AG04449 (cell line): ENCODE measurements around the gene LRRC45.

Experiments used
- CTCF ChIA-PET: fragments of 350-600 bp; formaldehyde crosslinking; extraction: SDS; loops from one replicate; lab custom pipeline; 2021; ENCODE audit warnings: antibody characterized with exemption; lab: Yijun Ruan, JAX
- POLR2A ChIA-PET: fragments of 400-600, 350-600 bp; formaldehyde crosslinking; extraction: SDS; loops from one replicate; lab custom pipeline; 2020; ENCODE audit warnings: antibody characterized with exemption, inconsistent platforms; lab: Yijun Ruan, JAX
- DNase-seq: peaks from one replicate; pipeline ENCODE4 v3.0.0-alpha.2; 2010; ENCODE audit warnings: low read depth, low spot score
- H3K4me3 ChIP-seq: 2 replicates; pipeline ENCODE4 v1.5.1; 2011; ENCODE audit warnings: low read depth, mild to moderate bottlenecking, control low read depth, low read length
- TF ChIP-seq, protein P1 (sequence below): IDR thresholded peaks from one replicate; pipeline ENCODE4 v1.5.1; 2011; ENCODE audit warnings: mild to moderate bottlenecking, moderate library complexity, low read length, control low read depth, inconsistent platforms; ENCODE audit not compliant: insufficient read depth; ENCODE audit errors: missing control alignments

Gene LRRC45

DNA sequence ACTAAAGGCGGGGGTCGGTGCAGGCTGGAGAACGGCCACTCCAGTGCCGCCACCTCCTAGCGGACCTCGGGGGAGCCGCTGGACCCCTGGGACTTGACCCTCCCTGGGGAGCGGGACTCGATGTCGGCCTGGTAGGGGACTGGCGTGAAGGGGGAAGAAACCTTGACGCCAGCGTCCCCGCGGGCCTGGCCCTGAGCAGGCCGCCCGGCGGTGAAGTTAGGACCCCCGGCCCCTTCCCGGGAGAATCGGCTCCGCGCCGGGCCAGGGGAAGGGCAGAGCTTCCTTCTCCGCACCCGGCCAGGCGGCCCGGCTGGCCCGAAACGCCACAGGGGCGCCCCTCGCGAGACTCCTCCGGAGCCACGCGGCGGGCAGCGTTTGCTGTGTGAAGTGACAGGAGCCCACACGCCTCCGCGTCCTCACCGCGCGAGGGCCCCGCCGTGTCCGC, 42.1 kb downstream of the LRRC45 start:
- peak overlapping the region; percentile 73 for H3K4me3 ChIP-seq
- CTCF ChIA-PET, result interaction anchor here (1.1 to 3.9 kb wide), 3 partner anchors 11 to 106 kb away, joined by 4 to 12 read pairs (median 7); partner anchors contain the start of gene RAC3
- TF ChIP-seq, protein P1, sequence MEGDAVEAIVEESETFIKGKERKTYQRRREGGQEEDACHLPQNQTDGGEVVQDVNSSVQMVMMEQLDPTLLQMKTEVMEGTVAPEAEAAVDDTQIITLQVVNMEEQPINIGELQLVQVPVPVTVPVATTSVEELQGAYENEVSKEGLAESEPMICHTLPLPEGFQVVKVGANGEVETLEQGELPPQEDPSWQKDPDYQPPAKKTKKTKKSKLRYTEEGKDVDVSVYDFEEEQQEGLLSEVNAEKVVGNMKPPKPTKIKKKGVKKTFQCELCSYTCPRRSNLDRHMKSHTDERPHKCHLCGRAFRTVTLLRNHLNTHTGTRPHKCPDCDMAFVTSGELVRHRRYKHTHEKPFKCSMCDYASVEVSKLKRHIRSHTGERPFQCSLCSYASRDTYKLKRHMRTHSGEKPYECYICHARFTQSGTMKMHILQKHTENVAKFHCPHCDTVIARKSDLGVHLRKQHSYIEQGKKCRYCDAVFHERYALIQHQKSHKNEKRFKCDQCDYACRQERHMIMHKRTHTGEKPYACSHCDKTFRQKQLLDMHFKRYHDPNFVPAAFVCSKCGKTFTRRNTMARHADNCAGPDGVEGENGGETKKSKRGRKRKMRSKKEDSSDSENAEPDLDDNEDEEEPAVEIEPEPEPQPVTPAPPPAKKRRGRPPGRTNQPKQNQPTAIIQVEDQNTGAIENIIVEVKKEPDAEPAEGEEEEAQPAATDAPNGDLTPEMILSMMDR, result no peak
- POLR2A ChIA-PET, result interaction anchor here (0.7 to 1.1 kb wide), 2 partner anchors 14 to 28 kb away, joined by 3 to 5 read pairs; partner anchors contain the start of gene DCXR
- DNase-seq, result no peak

GRCh38 chr17:82065638-82066303, 42.7 kb downstream of the LRRC45 start, which contains the start of gene DUS1L:
DUS1L (minus strand) TSS chr17:82065804; CDS start chr17:82065059, 745 bp downstream.
- peak within 1 kb of the TSS; percentile 73 for H3K4me3 ChIP-seq
- ChIA-PET CTCF (interaction anchor here (1.1 to 2.2 kb wide), 4 partner anchors 10 to 34 kb away, joined by 3 to 7 read pairs (median 4); partner anchors contain the start of genes DCXR and RAC3), POLR2A (interaction anchor here (0.7 to 1.3 kb wide), 2 partner anchors 14 to 30 kb away, joined by 3 read pairs; no protein-coding TSS in a partner anchor)
- no peak for DNase-seq
- TF ChIP-seq, protein P1, result no peak

- no peak for DNase-seq
- no peak overlapping the region for H3K4me3 ChIP-seq
- CTCF ChIA-PET, result interaction anchor here (0.7 to 1.0 kb wide), 2 partner anchors 39 to 130 kb away, joined by 3 read pairs; no protein-coding TSS in a partner anchor
- POLR2A ChIA-PET, result interaction anchor here (0.7 to 1.1 kb wide), 2 partner anchors 16 to 28 kb away, joined by 3 read pairs; partner anchors contain the start of gene FASN
- TF ChIP-seq, protein P1, result no peak
Observed at GRCh38 chr17:82070611-82071010, 47.5 kb downstream of the LRRC45 start.

GRCh38 chr17:82072827-82073226, 49.7 kb downstream of the LRRC45 start:
- ChIA-PET CTCF (interaction anchor here (1.3 kb wide), 1 partner anchor 43 kb away, joined by 3 read pairs; no protein-coding TSS in a partner anchor), POLR2A (interaction anchor here (0.7 to 1.4 kb wide), 2 partner anchors 12 to 13 kb away, joined by 3 read pairs; no protein-coding TSS in a partner anchor)
- TF ChIP-seq, protein P1, result no peak
- no peak overlapping the region for H3K4me3 ChIP-seq
- no peak for DNase-seq

DNA sequence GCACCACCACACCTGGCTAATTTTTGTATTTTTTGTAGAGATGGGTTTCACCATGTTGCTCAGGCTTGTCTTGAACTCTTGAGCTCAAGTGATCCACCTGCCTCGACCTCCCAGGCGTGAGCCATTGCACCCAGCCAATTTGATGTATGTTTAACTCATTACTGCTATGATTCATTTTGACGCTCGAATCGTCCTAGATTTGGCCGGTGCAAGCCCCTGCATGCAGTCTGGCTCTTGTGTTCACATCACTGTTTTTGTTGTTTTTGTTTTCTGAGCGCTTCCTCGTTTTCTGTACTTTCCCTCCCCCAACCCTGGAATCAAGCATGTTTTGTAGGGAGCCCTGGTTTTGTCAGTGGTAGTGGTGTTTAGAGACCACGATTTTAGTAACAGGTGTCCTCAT, 50.3 kb downstream of the LRRC45 start:
- H3K4me3 ChIP-seq, result no peak overlapping the region
- ChIA-PET CTCF (interaction anchor here (1.3 kb wide), 1 partner anchor 43 kb away, joined by 3 read pairs; no protein-coding TSS in a partner anchor), POLR2A (interaction anchor here (1.4 kb wide), 1 partner anchor 12 kb away, joined by 3 read pairs; no protein-coding TSS in a partner anchor)
- TF ChIP-seq, protein P1, result no peak
- no peak for DNase-seq
